ES-I3 (cell line): ENCODE data around the gene WBP2NL.

Experiments
- H3K36me3 ChIP-seq: 2 replicates; pipeline ENCODE4 v1.6.1; 2013; ENCODE audit warnings: mild to moderate bottlenecking, low read length, control low read depth, moderate library complexity; ENCODE audit not compliant: insufficient read depth
- H3K4me1 ChIP-seq: 2 replicates; pipeline ENCODE4 v1.6.1; 2013; ENCODE audit warnings: mild to moderate bottlenecking, control low read depth, low read length; ENCODE audit not compliant: insufficient read depth
- H3K9ac ChIP-seq: 2 replicates; pipeline ENCODE4 v1.6.1; 2013; ENCODE audit warnings: low read depth, mild to moderate bottlenecking, low read length, moderate library complexity
- H3K9me3 ChIP-seq: 2 replicates; pipeline ENCODE4 v1.6.1; 2013; ENCODE audit warnings: mild to moderate bottlenecking, low read length, moderate library complexity; ENCODE audit not compliant: control insufficient read depth, insufficient read depth

WBP2NL gene

GRCh38 chr22:41971431-41971830, 27.2 kb upstream of the WBP2NL start:
- Histone ChIP-seq H3K4me1 (peaks cover 7% of the 10 kb centered on the region; the same call in 1 of the 2 replicates), H3K9ac (no peak overlapping the region), H3K9me3 (no peaks in the 10 kb centered on the region), H3K36me3 (no peaks in the 10 kb centered on the region)

DNA sequence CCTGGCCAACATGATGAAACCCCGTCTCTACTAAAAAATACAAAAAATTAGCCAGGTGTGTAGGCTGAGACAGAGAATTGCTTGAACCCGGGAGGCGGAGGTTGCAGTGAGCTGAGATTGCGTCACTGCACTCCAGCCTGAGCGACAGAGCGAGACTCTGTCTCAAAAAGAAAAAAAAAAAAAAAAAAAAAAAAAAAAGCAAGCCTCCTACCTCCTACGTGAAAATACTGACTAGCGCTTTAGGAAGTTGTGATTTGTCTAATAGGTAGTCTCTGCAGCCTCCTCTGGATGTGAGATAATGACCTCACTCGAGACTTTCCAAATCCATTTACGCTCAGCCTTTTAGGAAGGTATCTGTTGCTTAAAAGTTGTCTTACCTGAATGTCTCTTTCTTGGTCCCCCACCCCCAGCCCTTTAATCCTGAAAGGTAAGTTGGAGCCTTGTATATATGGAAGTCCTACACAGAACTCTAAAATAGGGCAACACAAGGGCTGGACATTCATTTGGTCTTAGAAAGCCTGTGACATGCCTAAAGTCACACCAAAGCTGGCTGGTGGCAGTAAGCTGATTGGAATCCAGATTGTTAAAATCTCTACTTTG, 23.8 kb upstream of the WBP2NL start:
- no peaks in the 10 kb centered on the region for H3K36me3 ChIP-seq

GRCh38 chr22:41975299-41976069, 23.1 kb upstream of the WBP2NL start:
- Histone ChIP-seq H3K9me3 (no peaks in the 10 kb centered on the region), H3K9ac (no peak overlapping the region), H3K36me3 (no peaks in the 10 kb centered on the region), H3K4me1 (peaks cover 4% of the 10 kb centered on the region; the same call in 1 of the 2 replicates)

More for the DNA sequence above, 23.8 kb upstream of the WBP2NL start:
- peaks cover 4% of the 10 kb centered on the region; the same call in 1 of the 2 replicates for H3K4me1 ChIP-seq
- H3K9ac ChIP-seq = no peak overlapping the region
- H3K9me3 ChIP-seq = no peaks in the 10 kb centered on the region

DNA sequence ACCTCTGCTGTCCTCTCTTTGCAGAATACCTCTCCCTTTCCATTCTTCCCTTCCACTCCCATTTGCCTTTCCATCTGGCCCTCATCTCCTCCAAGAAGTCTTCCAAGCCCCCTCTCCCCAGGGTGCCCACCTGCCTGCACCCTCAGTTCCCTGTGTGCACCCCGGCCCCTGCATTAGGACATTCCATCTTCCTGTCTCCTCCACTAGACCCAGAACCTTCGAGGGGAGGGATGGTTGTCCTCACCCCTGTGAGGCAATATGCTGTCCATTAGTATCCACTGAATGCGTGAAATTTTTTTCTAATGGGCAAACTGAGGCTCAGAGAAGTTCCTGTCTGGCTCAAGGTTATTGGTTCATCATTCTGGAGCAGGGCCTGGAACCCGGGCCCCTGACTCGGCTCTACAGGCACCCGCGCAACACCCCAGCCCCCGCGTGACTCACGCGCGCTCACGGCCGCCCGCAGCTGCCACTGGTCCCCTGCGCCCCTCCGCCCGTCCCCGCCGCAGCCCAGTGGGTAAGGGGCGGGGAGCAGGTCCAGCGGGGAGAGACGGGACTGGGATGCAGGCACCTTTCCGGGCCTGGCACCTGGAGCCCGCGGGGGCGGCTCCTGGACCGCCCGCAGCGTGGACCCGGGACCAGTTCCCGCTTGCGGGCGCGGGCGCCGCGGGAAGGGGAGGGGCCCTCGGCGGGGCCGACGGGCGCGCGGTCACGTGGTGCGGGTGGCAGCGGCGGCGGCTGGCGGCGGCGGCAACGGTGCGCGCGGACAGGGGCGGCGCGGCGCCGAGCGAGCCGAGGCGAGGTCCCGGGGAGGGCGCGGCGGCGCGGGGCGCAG, 22.3 kb upstream of the WBP2NL start:
- H3K4me1 ChIP-seq = peaks cover 4% of the 10 kb centered on the region; the same call in 1 of the 2 replicates
- H3K9me3 ChIP-seq = no peaks in the 10 kb centered on the region
- no peaks in the 10 kb centered on the region for H3K36me3 ChIP-seq
- peak overlapping the region; percentile 65; the same call in 1 of the 2 replicates for H3K9ac ChIP-seq

DNA sequence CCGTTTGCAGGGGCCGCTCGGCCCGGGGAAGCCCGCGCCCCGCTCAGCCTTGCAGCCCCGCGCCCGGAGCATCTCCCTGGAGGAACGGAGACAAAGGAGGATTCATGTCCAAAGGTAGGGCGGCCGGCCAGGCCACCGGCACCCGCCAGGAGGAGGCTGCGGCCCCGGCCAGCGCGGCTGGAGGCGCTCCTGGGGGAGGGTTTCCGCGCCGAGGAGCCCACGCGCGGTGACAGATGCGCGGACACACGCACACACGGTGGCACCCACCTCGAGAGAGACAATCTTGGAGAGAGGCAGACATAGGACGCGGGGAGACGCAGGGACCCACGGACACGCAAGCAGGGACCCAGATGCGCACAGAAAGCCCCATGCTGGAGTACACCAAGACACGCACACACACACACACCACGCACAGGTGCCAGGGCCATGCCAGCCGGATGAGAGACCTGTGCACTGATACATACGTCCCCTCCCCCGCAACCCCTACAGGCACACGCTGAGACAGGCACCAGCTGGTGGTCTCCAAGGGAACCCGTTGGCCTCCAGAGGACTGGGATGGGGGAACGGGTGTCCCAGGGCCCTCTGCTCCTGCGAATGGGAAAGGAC, 21.5 kb upstream of the WBP2NL start:
- Histone ChIP-seq H3K36me3 (no peaks in the 10 kb centered on the region), H3K4me1 (peaks cover 4% of the 10 kb centered on the region; the same call in 1 of the 2 replicates), H3K9ac (peak overlapping the region; percentile 68; the same call in 1 of the 2 replicates)

GRCh38 chr22:41978732-41979131, 19.9 kb upstream of the WBP2NL start:
- Histone ChIP-seq H3K4me1 (peaks cover 4% of the 10 kb centered on the region; the same call in 1 of the 2 replicates), H3K9ac (no peak overlapping the region), H3K36me3 (no peaks in the 10 kb centered on the region), H3K9me3 (no peaks in the 10 kb centered on the region)

More for the DNA sequence above, 21.5 kb upstream of the WBP2NL start:
- no peaks in the 10 kb centered on the region for H3K9me3 ChIP-seq

DNA sequence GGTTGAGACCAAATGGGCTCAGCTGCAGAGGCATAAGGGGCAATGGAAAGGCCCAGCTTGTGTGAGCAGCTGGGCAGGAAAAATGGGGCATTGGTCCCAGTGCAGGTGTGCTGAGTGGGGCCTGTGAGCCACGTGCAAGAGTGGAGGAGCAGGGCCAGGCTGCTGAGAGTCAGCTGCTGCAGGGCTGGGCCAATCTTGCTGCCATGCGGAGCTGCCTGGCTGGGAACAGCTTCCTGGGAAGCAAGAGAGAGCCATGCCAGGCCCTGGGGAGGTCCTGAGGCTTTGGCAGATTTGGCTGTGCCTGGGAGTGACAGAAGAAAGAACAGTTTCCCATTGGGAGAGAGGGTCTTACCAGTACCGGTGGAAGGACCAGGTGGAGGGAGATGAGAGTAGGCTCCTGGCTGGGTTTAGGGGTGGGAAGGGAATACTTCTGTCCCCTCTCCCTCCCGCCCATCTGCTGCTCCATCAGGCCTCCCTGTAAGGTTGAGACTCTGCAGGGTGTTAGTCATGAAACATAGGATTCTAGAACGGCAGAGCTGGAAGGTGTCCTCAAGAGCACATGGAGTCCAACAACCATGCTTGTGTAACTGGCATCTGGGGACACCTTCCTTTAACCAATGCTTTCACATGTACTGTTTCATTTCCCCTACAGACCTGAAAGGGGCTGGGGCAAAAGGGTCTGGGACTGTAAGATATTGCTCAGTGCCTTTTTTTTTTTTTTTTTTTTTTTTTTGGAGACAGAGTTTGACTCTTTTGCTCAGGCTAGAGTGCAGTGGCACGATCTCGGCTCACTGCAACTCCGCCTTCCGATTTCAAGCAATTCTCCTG, 19.0 kb upstream of the WBP2NL start:
- H3K4me1 ChIP-seq = peaks cover 4% of the 10 kb centered on the region; the same call in 1 of the 2 replicates
- H3K9me3 ChIP-seq = no peaks in the 10 kb centered on the region
- no peaks in the 10 kb centered on the region for H3K36me3 ChIP-seq
- H3K9ac ChIP-seq = no peak overlapping the region

GRCh38 chr22:41982865-41983264, 15.7 kb upstream of the WBP2NL start:
- Histone ChIP-seq H3K9me3 (no peaks in the 10 kb centered on the region), H3K4me1 (peaks cover 2% of the 10 kb centered on the region; the same call in 1 of the 2 replicates), H3K9ac (no peak overlapping the region), H3K36me3 (no peaks in the 10 kb centered on the region)

DNA sequence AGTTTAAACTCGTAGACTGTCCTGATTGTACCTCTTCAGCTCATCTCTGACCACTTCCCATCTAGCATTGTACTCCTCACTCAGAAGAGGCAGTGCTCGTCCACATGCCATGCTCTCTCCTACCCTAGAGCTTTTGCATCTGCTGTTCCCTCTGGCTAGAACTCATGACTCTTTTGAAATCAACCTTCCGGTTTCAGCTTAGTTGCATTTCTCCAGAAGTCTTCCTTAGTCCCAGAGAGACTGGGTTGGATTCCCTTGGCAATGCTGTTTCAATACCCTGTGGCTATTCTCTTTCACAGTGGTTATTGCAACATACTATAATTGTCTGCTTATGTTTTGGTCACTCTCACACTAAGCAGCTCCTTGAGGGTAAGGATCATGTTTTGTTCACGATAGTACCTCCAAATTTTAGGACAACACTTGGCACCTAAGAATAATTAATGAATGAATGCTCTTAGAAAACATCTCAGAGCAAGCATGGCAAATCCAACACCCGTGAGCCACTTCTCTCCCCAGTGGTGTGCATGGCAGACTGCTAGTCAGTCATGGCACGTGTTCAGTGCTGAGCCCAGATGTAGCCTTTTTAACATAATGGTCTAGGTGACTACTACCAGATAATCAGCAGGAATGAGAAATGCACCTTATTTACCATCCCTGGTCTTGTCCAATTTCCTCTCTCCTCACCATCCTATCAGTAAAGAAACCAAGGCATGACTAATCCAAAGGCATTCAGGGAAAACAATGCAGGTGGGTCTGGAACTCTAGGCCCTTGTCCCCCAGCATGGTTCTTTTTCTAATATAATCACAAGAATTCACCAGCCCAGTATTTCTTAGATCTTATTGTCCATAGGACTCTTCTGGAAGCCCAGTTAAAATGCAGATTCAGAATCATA, 14.8 kb upstream of the WBP2NL start:
- Histone ChIP-seq H3K9me3 (no peaks in the 10 kb centered on the region), H3K4me1 (no peaks in the 10 kb centered on the region), H3K9ac (no peak overlapping the region), H3K36me3 (no peaks in the 10 kb centered on the region)

DNA sequence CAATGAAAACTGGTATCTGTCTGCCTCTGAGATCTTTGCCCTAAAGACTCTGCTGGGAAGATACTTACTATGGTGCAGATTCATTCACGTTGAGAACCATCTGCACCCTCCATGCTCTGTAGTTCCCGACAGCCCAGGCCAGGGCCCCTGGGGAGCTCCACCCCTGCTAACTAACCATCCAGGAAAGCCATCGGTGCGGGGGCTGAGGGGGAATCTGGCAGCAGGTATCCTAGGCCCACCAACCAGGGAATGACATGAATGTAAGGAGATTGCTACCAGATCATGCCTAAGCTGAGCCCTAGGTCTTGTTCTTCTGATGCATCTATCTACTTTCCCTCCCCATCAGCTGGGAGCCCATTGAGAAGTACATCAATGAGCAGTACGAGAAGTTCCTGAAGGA, 11.3 kb upstream of the WBP2NL start:
- Histone ChIP-seq H3K36me3 (no peaks in the 10 kb centered on the region), H3K9ac (no peak overlapping the region), H3K9me3 (no peaks in the 10 kb centered on the region), H3K4me1 (no peaks in the 10 kb centered on the region)

DNA sequence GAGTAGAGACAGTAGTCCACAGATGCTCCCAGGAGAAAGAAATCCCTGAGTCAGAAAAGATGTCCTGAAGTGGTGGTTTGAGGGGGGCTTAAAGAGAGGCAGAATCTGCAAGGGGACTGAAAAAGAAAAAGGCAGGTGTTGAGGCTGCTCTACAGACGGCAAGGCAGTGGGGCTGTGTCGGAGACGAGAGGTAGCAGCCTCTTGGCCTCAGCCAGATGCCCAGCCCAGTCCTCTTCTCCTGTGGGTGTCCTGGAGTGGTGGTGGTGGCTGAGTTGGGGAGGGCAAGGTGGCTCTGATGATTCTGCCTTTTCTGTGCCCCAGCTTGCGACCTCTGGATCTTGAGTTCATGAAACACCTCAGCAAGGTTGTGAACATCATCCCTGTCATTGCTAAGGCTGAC, 9.3 kb upstream of the WBP2NL start:
- H3K9ac ChIP-seq = no peak overlapping the region
- no peaks in the 10 kb centered on the region for H3K36me3 ChIP-seq
- H3K4me1 ChIP-seq = no peaks in the 10 kb centered on the region
- no peaks in the 10 kb centered on the region for H3K9me3 ChIP-seq

DNA sequence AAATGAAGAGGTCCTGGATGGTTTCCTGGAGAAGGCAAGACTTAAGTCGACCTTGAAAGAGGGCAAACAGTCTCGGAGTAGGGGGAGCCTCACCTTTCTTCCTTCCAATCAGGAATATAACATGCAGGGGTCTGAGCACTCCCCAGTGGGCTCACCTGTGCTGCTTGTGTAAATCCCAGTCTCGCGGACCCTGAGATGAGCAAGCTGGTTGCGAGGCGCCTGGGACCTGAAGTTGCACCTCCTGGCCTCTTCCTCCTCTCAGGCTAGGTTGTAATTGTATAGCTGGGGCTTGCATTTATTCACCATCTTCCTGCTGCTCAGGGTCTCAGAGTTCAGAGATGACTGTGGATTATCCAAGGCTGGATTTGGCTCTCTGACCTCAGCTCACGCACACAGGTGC, 7.5 kb upstream of the WBP2NL start:
- Histone ChIP-seq H3K9ac (no peak overlapping the region), H3K9me3 (no peaks in the 10 kb centered on the region), H3K36me3 (peaks cover 5% of the 10 kb centered on the region; the same call in 1 of the 2 replicates), H3K4me1 (no peaks in the 10 kb centered on the region)

- H3K36me3 ChIP-seq = peaks cover 6% of the 10 kb centered on the region; the same call in 1 of the 2 replicates
- no peak overlapping the region for H3K9ac ChIP-seq
- H3K9me3 ChIP-seq = no peaks in the 10 kb centered on the region
- no peaks in the 10 kb centered on the region for H3K4me1 ChIP-seq
Observed at GRCh38 chr22:41992496-41992895, 6.1 kb upstream of the WBP2NL start.
